ENCODE measurements around the gene ROBO3. TPM values are rescaled to one million over a fixed set of nuclear protein-coding genes. Genes with fewer than 3 reads are reported as not detected.

Gene ROBO3
- total and polyA plus RNA-seq, 2 of the 8 experiments (the other 6 are each of a cell fraction or from before 2014, with no cell fraction given), result 12.1 to 24.6 TPM

GRCh38 chr11:124928942-124929665 lies 63.9 kb downstream of the ROBO3 start (continued):
- TF ChIP-seq KDM1A (IDR thresholded peaks at IDR 0.05; ENCODE audit: borderline replicate concordance, low read length) (no peak), TCF12 (IDR thresholded peaks at IDR 0.05; ENCODE audit: low read depth, low read length) (no peak)

All from H1 (cell line).